ENCODE results near the gene MIER2.
"Not testable (repeated sequence)": the region's sequence is repeated elsewhere in the genome, so short reads cannot be mapped to it uniquely, and the experiment has no call there.

The MIER2 gene

GRCh38 chr19:281156-281853, 63.3 kb downstream of the MIER2 start:
- DNase-seq = no peak

GRCh38 chr19:280541-281009, 64.0 kb downstream of the MIER2 start:
- DNase-seq = no peak

GRCh38 chr19:279656-280055, 64.9 kb downstream of the MIER2 start:
- DNase-seq = no peak

GRCh38 chr19:279231-279630, 65.4 kb downstream of the MIER2 start:
- DNase-seq = no peak

GRCh38 chr19:277581-278165, 66.9 kb downstream of the MIER2 start:
- DNase-seq = no peak

- no peak for DNase-seq
Measured at GRCh38 chr19:277131-277530, 67.5 kb downstream of the MIER2 start.

GRCh38 chr19:275958-276646, 68.5 kb downstream of the MIER2 start:
- no peak for DNase-seq

- DNase-seq = no peak
Measured at GRCh38 chr19:275000-275399, 69.6 kb downstream of the MIER2 start.

GRCh38 chr19:273393-273792, 71.2 kb downstream of the MIER2 start:
- no peak for DNase-seq

GRCh38 chr19:271856-272255, 72.7 kb downstream of the MIER2 start:
- DNase-seq = no peak

GRCh38 chr19:270766-271318, 73.8 kb downstream of the MIER2 start:
- DNase-seq = not testable (repeated sequence)

- DNase-seq = no peak
Measured at GRCh38 chr19:269241-269640, 75.4 kb downstream of the MIER2 start.

- DNase-seq = no peak
Measured at GRCh38 chr19:262125-262524, 82.5 kb downstream of the MIER2 start.

GRCh38 chr19:256804-257203, 87.8 kb downstream of the MIER2 start:
- DNase-seq = not testable (repeated sequence)

Measured in CD4-positive, alpha-beta T cell treated with Interleukin-17A for 4 hours (primary cell).